Fibroblast of villous mesenchyme (primary cell): ENCODE data around the gene CENPE. TPM values are rescaled to one million over a fixed set of nuclear protein-coding genes. Genes with fewer than 3 reads are reported as not detected.

Source experiments
- DNase-seq: peaks from one replicate; pipeline ENCODE4 v3.0.0-alpha.2; 2010; ENCODE audit warnings: low read depth
- H3K4me3 ChIP-seq: 2 replicates; pipeline ENCODE4 v1.5.1; 2011; ENCODE audit warnings: low read depth, mild to moderate bottlenecking, low read length
- total RNA-seq: library from RNA; depleted of rRNA; stranded (reverse); fragments of >200 nt; gene quantifications from 2 replicates; pipeline ENCODE4 v1.2.3, GENCODE V29; 2012
- TF ChIP-seq, protein P1 (sequence below): IDR thresholded peaks from 2 replicates; pipeline ENCODE4 v1.5.1; 2012; ENCODE audit warnings: low read depth, mild to moderate bottlenecking, low read length; ENCODE audit not compliant: insufficient read depth

The CENPE gene
- total RNA-seq, 1 donor = 19.9 TPM

DNA sequence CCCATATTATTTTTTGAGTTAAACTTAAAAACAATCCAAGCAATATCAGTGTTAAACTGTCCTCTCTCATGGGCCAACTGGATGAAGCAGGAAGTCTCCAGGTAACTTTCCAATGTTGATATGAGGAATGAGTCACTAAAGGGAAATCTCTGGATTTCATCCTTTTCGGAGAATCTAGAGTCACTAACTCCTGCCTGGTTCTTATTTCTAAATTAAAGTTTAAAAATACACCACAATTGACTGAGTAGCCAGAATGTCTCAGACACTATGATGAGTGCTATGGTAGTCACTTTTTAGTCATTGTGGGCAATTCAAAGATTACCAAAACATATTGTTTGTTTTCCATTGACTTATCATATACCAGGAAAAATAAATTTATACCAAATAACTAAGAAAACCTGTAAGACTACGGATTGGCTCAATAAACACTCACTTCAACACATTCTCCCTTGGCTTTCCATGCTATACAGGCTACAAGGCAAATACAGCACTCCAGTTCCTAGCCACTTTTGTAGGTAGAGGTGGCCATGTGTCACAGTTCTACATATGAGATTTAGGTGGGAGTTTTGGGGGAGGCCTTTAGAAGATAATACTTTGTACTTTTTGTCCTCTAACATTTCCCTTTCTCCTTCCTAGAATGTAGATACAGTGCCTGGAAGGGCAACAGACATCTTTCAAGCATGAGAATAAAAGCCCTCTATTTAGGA lies 130.1 kb downstream of the CENPE start:
- H3K4me3 ChIP-seq = no peak overlapping the region
- DNase-seq = peak; percentile 2
- TF ChIP-seq, protein P1, sequence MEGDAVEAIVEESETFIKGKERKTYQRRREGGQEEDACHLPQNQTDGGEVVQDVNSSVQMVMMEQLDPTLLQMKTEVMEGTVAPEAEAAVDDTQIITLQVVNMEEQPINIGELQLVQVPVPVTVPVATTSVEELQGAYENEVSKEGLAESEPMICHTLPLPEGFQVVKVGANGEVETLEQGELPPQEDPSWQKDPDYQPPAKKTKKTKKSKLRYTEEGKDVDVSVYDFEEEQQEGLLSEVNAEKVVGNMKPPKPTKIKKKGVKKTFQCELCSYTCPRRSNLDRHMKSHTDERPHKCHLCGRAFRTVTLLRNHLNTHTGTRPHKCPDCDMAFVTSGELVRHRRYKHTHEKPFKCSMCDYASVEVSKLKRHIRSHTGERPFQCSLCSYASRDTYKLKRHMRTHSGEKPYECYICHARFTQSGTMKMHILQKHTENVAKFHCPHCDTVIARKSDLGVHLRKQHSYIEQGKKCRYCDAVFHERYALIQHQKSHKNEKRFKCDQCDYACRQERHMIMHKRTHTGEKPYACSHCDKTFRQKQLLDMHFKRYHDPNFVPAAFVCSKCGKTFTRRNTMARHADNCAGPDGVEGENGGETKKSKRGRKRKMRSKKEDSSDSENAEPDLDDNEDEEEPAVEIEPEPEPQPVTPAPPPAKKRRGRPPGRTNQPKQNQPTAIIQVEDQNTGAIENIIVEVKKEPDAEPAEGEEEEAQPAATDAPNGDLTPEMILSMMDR = no peak

DNA sequence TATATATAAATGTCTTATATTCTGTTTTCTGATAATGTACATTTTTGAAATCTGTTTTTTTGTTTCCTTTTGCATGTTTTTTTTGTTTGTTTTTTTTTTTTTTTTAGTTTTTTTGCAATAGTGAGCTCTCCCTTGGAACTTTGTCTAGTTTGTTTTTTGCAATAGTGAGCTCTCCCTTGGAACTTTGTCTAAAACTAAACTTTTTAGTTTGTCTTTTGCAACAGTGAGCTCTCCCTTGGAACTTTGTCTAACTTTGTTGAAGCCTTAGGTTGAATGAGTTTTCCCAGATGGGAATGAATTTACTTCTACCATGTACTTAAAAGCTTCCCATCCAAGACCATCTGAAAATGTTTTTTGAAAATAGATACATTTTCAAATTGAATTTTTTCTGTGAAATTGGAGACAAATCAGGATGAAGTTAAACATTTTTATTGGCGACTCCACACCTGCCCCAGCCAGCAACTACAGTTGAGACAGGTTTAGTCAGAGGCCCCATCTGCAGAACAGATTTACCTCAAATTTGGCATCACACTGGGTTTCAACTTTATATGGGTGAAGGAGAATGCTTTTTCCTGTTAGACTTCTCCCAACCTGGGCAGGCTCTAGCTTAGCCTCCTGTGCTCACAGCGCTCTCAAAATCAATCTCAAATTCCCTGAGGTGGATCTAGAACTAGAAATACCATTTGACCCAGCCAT lies 137.5 kb downstream of the CENPE start:
- TF ChIP-seq, protein P1 = no peak
- no peak overlapping the region for H3K4me3 ChIP-seq
- no peak for DNase-seq

Other genes with a start within 250 kb of the CENPE start
- gene SLC9B1, start 178.6 kb downstream of the CENPE start, total RNA-seq = 0.43 and 0.64 TPM in 2 replicates
- gene SLC9B2, start 121.6 kb downstream of the CENPE start, total RNA-seq = 15.1 and 20.7 TPM in 2 replicates
- gene BDH2, start 98.5 kb downstream of the CENPE start, total RNA-seq = 31.2 and 54.8 TPM in 2 replicates